GM18868 (cell line): ENCODE data around the gene FHOD3.

Experiments
- ATAC-seq: cut with Tn5 transposase; IDR thresholded peaks from one replicate; pipeline ENCODE4 v1.9.1; 2021; ENCODE audit warnings: mild to moderate bottlenecking, moderate library complexity; ENCODE audit not compliant: unreplicated experiment

The FHOD3 gene

DNA sequence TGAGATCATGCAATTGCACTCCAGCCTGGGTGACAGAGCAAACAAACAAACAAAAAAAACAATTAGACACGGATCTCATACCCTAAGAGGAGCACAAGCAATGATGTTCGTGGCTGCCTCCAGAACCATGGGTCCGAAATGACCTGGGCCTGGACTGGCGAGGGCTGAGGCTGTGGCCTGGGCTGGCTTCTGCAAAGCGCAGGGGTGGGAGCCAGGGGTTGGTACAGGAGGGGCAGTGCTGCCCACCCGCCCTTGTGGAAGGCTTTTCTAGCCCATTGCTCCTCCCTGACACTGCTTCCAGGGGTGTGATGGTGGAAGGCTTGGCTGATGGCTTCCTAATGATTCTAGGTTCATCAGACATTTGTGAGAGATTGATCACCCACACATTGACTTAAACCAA is 167.8 kb downstream of the FHOD3 start:
- no peak for ATAC-seq

DNA sequence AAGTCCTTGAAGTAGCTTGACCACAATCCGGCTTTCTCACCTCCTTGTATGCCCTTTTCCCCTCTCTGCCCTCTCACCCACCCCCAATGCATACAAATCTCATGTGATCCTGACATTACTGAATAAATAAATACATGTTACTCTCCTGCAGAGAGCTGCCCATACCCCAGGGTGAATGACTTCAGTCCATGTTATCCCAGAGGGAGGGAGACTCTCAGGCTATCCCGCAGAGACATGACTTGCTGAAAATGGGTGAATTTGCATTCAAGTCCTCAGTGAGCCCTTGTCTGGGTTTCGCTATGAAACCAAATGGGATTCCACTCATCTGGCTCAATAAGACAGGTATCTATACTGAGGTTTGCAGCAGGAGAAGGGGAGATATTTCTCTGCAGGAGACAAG is 168.5 kb downstream of the FHOD3 start:
- no peak for ATAC-seq

DNA sequence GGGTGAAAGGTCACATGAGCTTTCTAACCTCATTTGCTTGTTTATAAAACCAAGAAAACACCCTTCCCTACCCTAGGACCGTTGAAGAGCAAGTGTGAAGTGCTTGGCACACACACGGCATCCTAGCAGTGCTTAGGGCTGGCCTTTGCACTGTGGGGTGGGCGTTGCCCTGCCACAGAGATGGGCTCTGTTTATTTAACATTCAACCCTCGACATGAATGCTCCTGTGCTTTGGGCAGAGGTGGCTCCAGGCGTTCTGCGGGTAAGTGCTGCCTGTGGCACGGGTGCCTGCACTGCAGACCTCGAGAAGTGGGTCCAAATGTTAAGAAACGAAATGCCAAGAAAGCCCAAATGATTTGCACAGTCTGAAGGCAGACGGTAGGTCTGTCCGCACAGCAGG is 170.1 kb downstream of the FHOD3 start:
- ATAC-seq, result no peak

DNA sequence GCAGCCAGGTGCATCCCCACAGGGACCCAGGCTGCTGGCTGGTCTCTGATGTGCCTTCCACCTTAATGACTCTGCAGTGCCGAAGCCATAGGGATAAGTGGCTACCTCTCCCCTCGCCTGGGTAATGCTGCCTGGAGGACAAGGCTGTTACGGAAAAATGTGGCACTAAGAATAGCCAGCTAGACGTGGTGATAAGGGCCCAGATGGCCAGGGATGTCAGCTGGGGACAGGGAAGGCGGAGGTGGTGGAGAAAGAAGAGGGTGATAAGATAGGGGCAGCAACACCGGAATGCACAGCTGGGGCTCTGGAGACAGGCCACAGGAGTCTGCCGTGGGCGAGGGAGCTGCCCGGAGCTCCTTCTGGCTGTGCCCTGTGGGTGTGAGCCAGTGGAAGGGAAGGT is 170.6 kb downstream of the FHOD3 start:
- ATAC-seq, result no peak

DNA sequence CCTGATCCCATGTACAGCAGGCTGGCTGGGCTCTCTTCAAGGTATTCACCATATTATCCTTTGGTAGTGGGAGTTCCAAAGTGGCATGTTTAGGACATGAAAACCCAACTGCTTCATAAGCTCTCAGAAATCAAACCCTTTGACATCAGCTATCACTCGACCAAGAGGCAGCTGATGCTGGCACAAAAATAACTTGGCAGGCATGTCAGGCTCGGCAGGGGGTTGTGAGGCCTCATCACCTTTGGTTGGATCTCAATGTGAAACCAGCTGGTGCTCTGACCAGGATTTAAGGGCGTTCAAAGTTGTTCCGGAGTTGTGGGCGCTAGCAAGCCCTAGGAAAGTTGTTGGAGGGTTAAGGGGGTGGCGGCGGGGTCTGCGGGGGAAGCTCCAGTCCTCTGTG is 171.9 kb downstream of the FHOD3 start:
- no peak for ATAC-seq

DNA sequence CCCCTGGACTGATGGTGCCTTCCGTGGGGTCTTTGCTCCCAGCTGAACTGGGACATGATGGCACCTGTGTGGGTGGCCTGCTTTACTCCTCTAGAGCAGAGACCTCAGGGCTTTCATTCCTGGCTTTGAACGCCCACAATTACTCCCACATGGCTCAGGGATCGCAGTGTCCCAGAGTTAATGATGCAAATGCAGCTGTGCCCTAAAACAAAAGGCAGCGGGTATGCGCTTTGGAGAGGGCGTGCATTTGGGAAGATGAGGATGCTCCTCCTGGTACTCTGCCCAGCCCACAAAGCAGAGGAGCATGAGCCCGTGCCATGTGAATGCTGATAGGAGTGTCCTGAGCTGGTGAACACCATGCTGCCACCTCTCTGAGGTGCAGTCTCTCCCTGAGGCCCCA is 173.4 kb downstream of the FHOD3 start:
- no peak for ATAC-seq

DNA sequence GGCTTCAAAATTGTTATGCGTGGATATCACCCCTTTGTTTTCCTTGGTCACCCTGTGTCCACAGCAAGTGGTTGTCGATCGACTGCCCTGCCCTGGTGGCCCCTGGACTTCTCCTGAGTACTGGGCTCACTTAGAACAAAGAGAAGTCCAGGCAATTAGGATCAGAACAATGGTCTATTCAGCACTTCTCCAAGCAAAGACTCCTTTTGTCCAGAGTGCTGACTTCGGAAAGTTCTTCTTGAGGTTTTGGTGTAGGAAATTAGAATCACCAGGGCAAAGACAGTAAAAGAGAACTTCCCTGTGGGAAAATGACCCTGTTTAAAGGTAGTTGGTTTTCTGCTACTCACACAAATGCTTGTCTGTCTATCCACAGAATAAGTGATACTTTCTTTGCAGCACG is 173.9 kb downstream of the FHOD3 start:
- no peak for ATAC-seq

DNA sequence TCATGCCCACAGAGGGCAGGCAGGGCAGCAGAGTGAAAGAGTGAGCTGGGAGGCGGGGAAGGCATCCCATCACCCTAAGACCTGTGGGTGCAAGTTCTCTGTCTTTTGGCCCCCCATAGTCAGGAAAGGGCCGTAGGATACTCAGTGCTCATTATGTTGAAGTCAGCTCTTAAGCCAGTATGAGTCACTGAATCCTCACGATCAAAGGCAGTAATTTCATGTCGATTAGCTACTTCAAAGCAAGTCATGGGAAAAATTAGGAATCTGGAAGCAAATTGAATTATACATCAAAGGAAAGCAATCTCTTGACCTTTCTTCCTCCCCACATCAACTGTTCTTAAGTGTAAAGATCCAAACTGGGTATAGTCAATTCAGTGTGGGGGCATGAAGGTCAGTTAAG is 178.9 kb downstream of the FHOD3 start:
- no peak for ATAC-seq

DNA sequence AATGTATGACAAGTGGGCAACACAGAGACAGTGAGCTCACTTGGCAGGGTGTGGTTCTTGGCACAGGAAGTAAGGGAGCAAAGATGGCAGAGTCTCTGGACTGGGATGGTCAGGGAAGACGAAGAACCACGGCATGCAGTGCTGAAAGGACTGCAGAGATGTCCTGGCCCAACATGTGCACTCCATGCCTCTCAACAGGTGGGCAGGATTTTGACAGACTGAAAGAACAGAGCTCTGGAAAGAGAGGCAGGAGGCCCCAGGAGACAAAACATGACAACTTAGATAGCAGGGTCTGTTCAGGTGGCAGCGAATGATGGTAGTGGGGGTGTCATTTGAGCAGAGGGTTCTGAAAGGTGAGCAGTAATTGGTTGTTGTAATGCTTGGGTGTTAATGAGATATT is 180.3 kb downstream of the FHOD3 start:
- no peak for ATAC-seq

DNA sequence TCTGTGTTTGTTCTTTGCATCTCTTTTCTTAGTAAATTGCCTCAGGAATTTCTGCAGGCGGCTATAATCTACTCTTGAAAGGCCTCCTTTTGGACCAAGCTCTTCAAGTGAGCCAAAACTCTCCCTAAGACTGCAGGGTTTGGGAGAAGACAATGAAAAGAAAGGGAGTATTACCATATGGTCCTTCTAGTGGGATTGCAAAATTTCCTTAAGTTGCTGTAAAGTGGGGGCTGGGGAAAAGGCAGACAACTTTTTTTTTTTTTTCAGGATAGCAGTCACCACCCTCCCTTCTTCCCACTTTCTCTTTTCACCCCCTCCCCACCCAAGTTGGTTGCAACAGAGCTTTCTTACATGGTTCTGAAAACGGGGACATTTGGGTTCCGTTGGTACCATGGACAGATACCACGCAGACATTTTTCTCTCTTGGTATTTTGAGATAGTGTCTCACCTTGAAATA is 183.7 kb downstream of the FHOD3 start:
- ATAC-seq, result no peak

DNA sequence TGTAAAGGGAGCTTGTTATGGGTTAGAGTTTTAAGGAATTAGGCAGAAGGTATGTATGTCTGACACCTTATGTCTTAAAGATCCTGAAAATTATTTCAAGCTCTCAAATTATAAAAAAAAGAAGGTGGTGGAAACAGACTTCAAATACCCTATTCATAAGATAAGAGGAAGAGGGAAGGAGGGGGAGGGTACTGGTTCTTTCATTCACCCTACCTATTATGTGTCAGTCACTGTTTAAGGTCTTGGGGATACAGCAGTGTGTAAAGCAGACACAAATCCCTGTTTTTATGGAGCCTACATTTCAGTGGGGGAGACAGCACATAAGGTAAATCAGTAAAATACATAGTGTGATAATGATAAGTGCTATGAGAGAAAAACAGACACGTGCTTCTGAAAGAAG is 184.4 kb downstream of the FHOD3 start:
- no peak for ATAC-seq

DNA sequence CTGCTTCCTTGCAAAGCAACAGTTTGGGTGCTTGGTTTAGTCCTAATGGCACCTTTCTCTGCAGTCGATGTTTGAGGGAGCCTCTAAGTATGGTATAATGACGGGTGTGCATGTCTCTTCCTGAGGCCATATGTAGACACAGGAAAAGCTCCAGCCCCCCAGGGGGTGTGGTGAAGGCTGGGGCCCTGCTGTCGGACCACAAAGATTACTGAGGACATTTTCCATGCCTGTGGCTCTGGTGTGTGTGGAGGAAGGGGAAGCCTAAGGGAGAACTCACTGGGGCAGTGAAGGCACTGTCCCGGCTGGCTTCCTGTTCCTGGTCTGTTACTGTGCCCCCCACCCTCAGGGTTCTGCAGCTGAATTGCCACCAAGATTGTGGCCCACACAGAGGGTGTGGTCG is 187.1 kb downstream of the FHOD3 start:
- no peak for ATAC-seq

DNA sequence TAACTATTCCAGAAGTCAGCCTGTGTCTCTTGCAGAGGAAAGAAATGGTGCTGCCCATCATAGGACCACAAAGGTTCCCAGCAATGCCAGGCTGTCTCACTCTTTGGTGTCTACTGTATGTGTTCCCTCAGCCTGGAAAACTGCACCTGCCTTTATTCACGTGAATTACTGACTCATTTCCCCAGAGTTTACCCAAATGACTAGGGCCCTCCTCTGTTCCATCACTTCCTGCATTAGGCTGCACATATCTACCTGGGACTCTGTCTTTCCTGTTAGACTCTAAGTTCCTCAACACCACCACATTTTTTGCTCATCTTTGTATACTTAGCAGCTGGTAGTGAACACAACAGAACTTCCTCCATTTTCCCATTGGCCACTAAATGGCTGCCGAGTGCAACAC is 188.3 kb downstream of the FHOD3 start:
- no peak for ATAC-seq

DNA sequence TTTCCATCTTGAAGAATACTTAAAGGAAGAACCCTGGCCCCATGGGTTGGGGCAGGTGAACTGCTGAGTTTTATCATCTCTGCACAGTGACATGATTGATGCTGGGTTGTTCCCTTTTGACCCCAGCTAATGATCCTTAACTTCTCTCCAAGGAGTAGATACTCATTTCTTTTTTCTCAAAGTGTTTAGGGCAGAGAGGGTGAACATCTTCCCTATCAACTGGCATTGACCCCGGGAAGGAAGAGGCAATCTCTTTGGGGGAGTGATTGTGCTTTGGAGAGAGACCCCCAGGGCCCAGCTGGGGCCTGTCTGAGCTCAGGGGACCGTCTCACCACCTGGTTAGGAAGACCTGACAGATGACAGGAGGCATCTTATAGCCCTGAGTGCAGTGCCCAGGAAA is 190.6 kb downstream of the FHOD3 start:
- no peak for ATAC-seq

DNA sequence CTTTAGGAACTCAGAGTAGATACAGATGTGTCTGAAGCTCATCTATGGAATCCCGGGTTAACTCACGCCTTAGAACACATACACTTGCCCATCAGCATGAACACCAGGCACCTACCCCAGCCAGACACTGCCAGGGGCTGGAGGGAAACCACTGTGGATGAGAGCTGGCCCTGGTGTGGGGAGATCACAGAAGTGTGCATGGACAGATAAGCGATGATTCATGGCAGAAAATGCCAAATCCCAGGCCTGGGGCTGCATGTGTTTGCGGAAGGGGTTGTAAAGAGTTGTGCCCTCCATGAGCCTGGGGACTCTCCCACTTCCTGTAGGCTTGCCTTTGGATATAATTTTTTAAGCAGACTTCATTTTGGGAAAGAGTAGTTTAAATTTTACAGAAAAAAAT is 193.4 kb downstream of the FHOD3 start:
- no peak for ATAC-seq

DNA sequence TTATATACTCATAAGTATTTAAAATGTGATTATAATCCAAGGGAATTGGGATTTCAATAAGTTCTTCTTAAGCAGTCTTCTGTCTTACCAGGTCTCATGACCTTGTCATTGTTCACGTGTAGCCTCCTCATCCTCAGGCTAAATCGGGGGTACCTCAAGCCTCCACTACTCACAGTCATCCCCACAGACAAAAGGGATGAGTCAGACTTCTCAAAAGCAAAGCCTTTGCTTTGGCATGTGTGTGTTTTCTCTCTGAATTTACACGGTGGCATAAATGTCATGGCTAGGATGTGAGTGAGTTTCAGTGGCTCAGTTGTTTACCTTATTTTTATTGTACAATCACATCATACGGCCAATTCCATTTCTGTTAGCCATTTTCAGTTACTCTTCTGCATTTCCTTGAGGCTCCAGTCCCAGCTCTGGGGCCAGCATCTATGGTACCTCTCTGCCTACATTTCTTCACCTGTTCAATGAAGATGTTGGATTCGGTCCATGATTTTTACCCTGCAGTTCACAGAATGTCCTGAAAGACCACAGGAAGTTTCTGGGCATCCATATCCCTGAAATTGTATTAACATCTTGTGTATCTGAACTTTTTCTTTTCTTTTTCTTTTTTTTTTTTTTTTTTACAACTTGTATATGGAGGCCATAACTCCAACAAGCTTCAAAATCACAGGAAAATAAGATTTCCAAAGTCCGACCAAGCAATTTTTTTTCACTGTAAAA is 195.3 kb downstream of the FHOD3 start:
- peak; percentile 38 for ATAC-seq

DNA sequence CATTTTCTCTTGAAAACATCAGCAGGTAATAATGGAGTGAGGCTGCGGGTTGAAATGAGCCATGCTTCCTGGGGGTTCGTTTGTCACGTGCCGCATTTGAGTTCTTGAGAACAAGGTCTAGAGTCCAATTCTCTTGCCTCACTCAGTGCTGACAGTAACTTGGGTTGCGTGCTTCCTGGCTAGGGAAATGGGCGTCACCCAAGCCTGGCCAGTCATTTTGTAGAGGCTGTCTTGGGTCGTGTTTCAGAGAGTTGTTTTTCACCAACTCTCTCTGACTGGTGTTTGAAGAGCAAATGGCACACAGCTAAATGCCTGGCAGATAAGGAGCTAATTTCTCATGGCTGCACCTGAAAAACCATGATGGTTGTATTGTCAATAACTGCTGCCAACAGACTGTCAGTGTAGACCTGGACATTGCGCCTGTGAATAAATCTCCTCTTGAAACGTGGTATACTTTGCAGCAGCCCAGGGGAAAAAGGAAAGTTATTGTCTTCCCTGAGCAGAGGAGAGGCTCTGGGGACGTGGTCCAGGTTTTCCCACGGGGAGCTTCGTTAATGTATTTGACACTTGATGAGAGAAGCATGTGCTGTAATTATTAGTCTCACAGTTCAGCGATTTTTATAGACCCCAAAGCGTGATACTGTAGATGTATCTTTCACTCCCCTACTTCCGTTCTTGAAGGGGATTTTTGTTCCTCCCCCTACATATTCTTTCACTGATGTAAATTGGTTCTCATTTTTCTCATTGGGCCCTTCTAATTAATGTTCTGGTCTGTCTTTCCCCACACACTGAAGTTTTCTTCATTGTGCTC is 196.0 kb downstream of the FHOD3 start:
- no peak for ATAC-seq

DNA sequence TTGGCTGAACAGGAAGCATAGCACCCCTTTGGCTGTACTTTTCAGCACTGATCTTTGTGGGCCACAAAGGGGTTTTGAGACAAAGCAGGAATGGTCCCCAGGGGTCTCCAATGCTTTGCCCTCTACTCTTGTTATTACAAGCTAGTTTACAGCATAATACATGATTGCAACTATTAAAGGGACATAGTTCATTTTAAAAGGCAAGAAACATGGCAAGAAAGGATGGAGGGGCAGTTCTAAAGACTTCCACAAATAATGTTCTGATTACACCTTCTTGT is 196.6 kb downstream of the FHOD3 start:
- ATAC-seq, result no peak

DNA sequence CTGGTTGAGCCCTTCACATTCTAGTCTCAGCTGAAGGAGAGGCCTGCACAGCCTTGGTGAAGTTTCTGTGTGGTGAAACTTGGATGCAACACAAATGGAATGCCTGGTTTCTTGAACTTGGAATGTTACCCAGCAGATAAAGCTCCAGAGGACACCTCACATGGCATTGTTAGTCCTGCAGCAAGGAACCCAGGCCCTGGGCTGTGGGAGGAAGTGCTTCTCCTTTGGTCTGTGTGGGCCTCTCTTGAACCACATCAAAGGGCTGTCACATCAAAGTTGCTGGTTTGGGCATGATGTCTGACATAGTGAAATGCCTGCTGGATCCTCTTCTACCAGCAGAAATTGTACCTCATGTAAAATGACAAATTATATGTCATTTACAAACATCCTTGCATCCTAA is 198.5 kb downstream of the FHOD3 start:
- ATAC-seq, result peak; percentile 50

DNA sequence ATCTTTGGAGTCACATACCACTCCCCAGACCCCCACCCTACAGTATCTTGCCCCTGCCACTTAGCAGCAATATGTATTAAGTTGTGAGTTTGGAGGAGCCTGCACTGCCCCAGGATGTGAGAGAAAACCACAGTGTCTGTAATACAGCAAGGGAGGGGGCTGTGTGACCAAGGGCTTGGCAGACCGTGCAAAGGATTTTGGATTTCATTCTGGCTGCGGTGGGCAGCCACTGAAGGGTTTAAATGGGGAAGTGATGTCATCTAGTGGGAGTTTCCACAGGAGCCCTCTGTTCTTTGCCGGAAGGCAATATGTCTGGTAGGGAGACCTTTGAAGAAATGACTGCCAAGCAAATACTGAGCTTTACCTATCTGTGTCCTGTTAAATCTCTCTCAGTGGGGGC is 202.4 kb downstream of the FHOD3 start:
- peak; percentile 89 for ATAC-seq

DNA sequence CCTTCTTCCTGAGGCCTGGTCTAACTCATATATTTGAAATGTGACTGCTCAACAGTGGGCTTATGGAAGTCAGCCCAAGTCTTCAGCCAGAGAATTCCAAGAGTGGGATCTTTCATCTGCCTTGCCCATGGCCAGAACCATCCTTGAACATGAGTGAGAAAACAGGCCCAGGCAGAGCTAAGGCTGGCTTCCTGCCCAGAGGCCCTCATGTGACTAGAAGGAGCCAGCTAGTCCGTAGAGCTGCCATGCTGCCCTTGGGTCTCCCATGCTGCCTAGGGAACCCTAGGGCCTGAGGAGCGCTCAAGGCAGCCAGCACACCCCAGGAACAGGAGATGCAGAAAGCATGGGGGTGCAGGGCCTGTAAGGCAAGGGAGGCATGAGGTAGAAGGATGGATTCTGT is 203.6 kb downstream of the FHOD3 start:
- no peak for ATAC-seq

DNA sequence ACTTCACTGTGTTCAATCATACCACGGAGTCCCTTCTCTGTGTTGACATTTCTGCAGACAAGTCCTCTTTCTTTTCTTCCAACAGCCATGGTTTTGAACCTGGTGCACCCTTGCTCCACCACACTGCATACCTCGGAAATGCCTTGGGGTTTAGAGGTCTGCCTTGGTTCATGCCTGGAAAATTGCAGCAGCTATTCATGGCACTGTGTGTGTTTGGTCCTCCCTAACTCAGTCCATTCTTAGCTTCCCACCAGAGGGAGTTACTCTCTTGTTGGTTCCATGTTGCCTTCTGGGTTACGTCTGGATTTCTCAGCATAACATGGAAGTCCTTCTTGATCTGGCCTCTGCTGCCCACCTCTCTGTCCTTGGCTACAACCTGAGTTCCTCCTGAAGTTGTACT is 206.0 kb downstream of the FHOD3 start:
- ATAC-seq, result no peak

DNA sequence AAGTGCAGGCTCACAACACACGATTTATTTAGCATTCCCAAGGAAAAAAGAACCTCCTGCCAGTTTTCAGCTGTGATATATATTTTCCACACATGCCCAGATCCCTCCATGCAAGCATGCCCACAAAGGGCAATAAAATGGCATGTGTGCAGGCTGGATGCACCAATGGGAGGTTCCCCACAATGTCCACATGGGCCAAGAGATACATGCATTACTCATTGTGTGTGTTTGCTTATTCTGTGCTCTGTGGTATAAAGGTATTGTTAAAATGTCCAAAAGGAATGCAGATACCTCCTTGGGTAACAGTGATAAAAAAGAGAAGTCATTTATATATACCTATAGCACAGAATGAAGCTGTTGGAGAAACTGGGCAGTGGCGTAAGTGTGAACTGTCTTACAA is 207.4 kb downstream of the FHOD3 start:
- no peak for ATAC-seq
